CD14-positive monocyte (primary cell): ENCODE measurements around the gene PLA2G1B. TPM values are rescaled to one million over a fixed set of nuclear protein-coding genes. Genes with fewer than 3 reads are reported as not detected.

Source experiments
- DNase-seq, 3 donors: peaks; one replicate each; pipeline ENCODE4 v3.0.0-alpha.2; 2011 to 2022
- H2AFZ ChIP-seq: 2 replicates; pipeline ENCODE4 v1.6.0; 2012; ENCODE audit warnings: mild to moderate bottlenecking, low read depth, low read length, inconsistent platforms; ENCODE audit not compliant: insufficient read depth, poor library complexity, severe bottlenecking
- H3K27ac ChIP-seq, 2 donors: 1 replicate in 1 of 2; 2 replicates in 1 of 2; pipeline ENCODE4 v1.5.1; 2012 to 2013; ENCODE audit warnings: low read length in 2 of 2, control low read depth in 1 of 2, inconsistent platforms in 1 of 2, low read depth in 1 of 2, mild to moderate bottlenecking in 1 of 2
- H3K27me3 ChIP-seq, 2 donors: one replicate each; pipeline versions ENCODE4 v1.6.0 to v1.6.1; 2011 to 2013; ENCODE audit warnings: low read length in 2 of 2; ENCODE audit not compliant: control insufficient read depth in 2 of 2, insufficient read depth in 2 of 2
- H3K36me3 ChIP-seq, 2 donors: replicated peaks in 1 of 2; 1 replicate in 1 of 2; 2 replicates in 1 of 2; pipeline versions ENCODE4 v1.5.1 to v1.6.1; 2012 to 2013; ENCODE audit warnings: low read length in 2 of 2, control low read depth in 1 of 2, inconsistent platforms in 1 of 2, mild to moderate bottlenecking in 1 of 2; ENCODE audit not compliant: insufficient read depth in 2 of 2, control insufficient read depth in 1 of 2
- H3K4me1 ChIP-seq, 2 donors: 1 replicate in 1 of 2; 2 replicates in 1 of 2; pipeline versions ENCODE4 v1.5.1 to v1.6.1; 2012 to 2013; ENCODE audit warnings: low read length in 2 of 2, control low read depth in 1 of 2, inconsistent platforms in 1 of 2, mild to moderate bottlenecking in 1 of 2, moderate library complexity in 1 of 2; ENCODE audit not compliant: insufficient read depth in 2 of 2, control insufficient read depth in 1 of 2
- H3K4me2 ChIP-seq: replicated peaks from 2 replicates; pipeline ENCODE3; 2012; ENCODE audit warnings: low read length, moderate library complexity, mild to moderate bottlenecking; ENCODE audit not compliant: poor library complexity, severe bottlenecking; ENCODE audit errors: extremely low read depth
- H3K4me3 ChIP-seq, 3 experiments: fragments of 200-600 bp in 1 of 3; sonication (generic) in 1 of 3; replicated peaks in 1 of 3; 1 replicate in 2 of 3; 2 replicates in 1 of 3; pipeline ENCODE4 v1.5.1; 2011 to 2013; ENCODE audit warnings: low read length in 3 of 3, mild to moderate bottlenecking in 3 of 3, control low read depth in 2 of 3, low read depth in 2 of 3, inconsistent platforms in 1 of 3, moderate library complexity in 1 of 3
- H3K79me2 ChIP-seq: 2 replicates; pipeline ENCODE4 v1.6.0; 2012; ENCODE audit warnings: mild to moderate bottlenecking, control low read depth, inconsistent platforms, low read length, moderate library complexity; ENCODE audit not compliant: insufficient read depth
- H3K9ac ChIP-seq: 2 replicates; pipeline ENCODE4 v1.6.0; 2017; ENCODE audit warnings: low read length, mild to moderate bottlenecking; ENCODE audit not compliant: insufficient read depth, poor library complexity, severe bottlenecking
- H3K9me3 ChIP-seq, 2 donors: replicated peaks in 1 of 2; 1 replicate in 1 of 2; 2 replicates in 1 of 2; pipeline versions ENCODE4 v1.5.1 to v1.6.1; 2012 to 2013; ENCODE audit warnings: low read length in 2 of 2, control low read depth in 1 of 2; ENCODE audit not compliant: control insufficient read depth in 1 of 2, insufficient read depth in 1 of 2
- H4K20me1 ChIP-seq: 2 replicates; pipeline ENCODE4 v1.6.0; 2012; ENCODE audit warnings: mild to moderate bottlenecking, low read length, control low read depth, moderate library complexity; ENCODE audit not compliant: insufficient read depth
- H3K27ac Mint-ChIP-seq, 7 donors: one replicate each; pipeline ENCODE4 v1.8.0; 2020; ENCODE audit warnings: mild to moderate bottlenecking in 7 of 7, mixed read lengths in 7 of 7, moderate library complexity in 6 of 7, inconsistent platforms in 2 of 7
- H3K27me3 Mint-ChIP-seq, 3 donors: one replicate each; pipeline ENCODE4 v1.8.0; 2021 to 2022; ENCODE audit warnings: low read depth in 3 of 3, mild to moderate bottlenecking in 3 of 3, mixed read lengths in 3 of 3, moderate library complexity in 3 of 3, inconsistent platforms in 1 of 3
- H3K36me3 Mint-ChIP-seq, 2 donors: one replicate each; pipeline ENCODE4 v1.8.0; 2020; ENCODE audit warnings: mixed read lengths in 2 of 2, inconsistent platforms in 1 of 2, mild to moderate bottlenecking in 1 of 2
- H3K4me1 Mint-ChIP-seq: one replicate; pipeline ENCODE4 v1.8.0; 2020; ENCODE audit warnings: mild to moderate bottlenecking, mixed read lengths
- H3K4me3 Mint-ChIP-seq, 2 donors: one replicate each; pipeline ENCODE4 v1.8.0; 2020; ENCODE audit warnings: mild to moderate bottlenecking in 2 of 2, mixed read lengths in 2 of 2, moderate library complexity in 1 of 2
- H3K9me3 Mint-ChIP-seq, 7 donors: one replicate each; pipeline ENCODE4 v1.8.0; 2020 to 2022; ENCODE audit warnings: mixed read lengths in 7 of 7, mild to moderate bottlenecking in 6 of 7, moderate library complexity in 6 of 7, inconsistent platforms in 2 of 7
- CTCF ChIP-seq: fragments of 200-600 bp; IDR thresholded peaks from one replicate; pipeline ENCODE4 v1.8.0; 2022; ENCODE audit warnings: antibody characterized with exemption, mild to moderate bottlenecking
- WGBS: methylation state at CpG from one replicate; pipeline ENCODE4 v1.1.5; 2013; ENCODE audit warnings: missing lambda C conversion rate; ENCODE audit not compliant: insufficient coverage; 5-methylcytosine and 5-hydroxymethylcytosine counted together
- intact Hi-C, 2 donors: fragments of 100-400 bp; cut with micrococcal nuclease; formaldehyde crosslinking; loops; one replicate each; pipeline versions ENCODE4 v1.15.0 to v1.15.1; 2023
- polyA plus RNA-seq, 3 donors: library from polyadenylated mRNA; depleted of rRNA in 1 of 3; unstranded in 2 of 3; stranded (reverse) in 1 of 3; fragments of 300-500 nt in 2 of 3; fragments of >200 nt in 1 of 3; fragmentation: Illumina TruSeq in 2 of 3; gene quantifications; 1 replicate in 2 of 3; 2 replicates in 1 of 3; pipeline ENCODE4 v1.2.3, GENCODE V29; 2012 to 2021

Gene PLA2G1B
- polyA plus RNA-seq, 3 donors, result not detected

GRCh38 chr12:120376416-120376815, 48.8 kb upstream of the PLA2G1B start:
- intact Hi-C loops, result no loop called here
- Histone ChIP-seq H4K20me1 (no peaks in the 10 kb centered on the region), H3K79me2 (no peaks in the 10 kb centered on the region), H3K4me2 (no peak overlapping the region), H2AFZ (no peak overlapping the region), H3K9ac (no peak overlapping the region), H3K36me3 (no peaks in the 10 kb centered on the region), H3K4me1 (no peaks in the 10 kb centered on the region), H3K27me3 (peaks cover 18 to 25% of the 10 kb centered on the region in 2 donors), H3K9me3 (peaks cover 0 to 6% of the 10 kb centered on the region in 2 donors), H3K4me3 (no peak overlapping the region), H3K27ac (no peak overlapping the region)
- Mint-ChIP-seq H3K4me3 (no peak overlapping the region), H3K9me3 (peaks cover 0 to 2% (median 0%) of the 10 kb centered on the region in 7 donors), H3K4me1 (peaks cover 6% of the 10 kb centered on the region), H3K27ac (no peak overlapping the region), H3K36me3 (no peaks in the 10 kb centered on the region), H3K27me3 (peaks cover 45 to 68% (median 66%) of the 10 kb centered on the region in 3 donors)
- WGBS, result 69% methylated on average over 2 of the region's 5 CpGs
- TF ChIP-seq CTCF, result no peak
- DNase-seq, result no peak

DNA sequence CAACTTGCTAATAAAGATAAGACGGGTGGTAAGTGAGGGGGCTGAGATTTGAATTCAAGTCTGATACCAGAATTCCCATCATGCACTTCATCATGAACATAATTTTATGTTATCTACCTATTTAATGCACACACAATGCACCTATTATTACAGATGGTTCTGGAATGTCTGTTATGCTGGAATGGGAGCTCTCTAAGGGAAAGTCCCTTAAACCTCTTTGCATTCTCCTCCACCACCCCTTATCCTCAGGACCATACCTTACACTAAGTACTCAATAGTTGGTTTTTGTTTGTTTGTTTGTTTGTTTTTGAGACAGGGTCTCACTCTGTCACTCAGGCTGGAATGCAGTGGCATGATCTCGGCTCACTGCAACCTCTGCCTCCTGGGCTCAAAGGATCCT, 48.4 kb upstream of the PLA2G1B start:
- Histone ChIP-seq H3K27ac (no peak overlapping the region), H3K36me3 (no peaks in the 10 kb centered on the region), H3K4me2 (no peak overlapping the region), H3K27me3 (peaks cover 22 to 29% of the 10 kb centered on the region in 2 donors), H3K9me3 (peaks cover 0 to 10% of the 10 kb centered on the region in 2 donors), H2AFZ (no peak overlapping the region), H3K9ac (no peak overlapping the region), H3K4me1 (no peaks in the 10 kb centered on the region), H3K79me2 (no peaks in the 10 kb centered on the region), H3K4me3 (no peak overlapping the region), H4K20me1 (no peaks in the 10 kb centered on the region)
- no peaks in the 10 kb centered on the region for H3K36me3 Mint-ChIP-seq
- peaks cover 0 to 4% (median 0%) of the 10 kb centered on the region in 7 donors for H3K9me3 Mint-ChIP-seq
- no peak overlapping the region for H3K27ac Mint-ChIP-seq
- intact Hi-C loops, result no loop called here
- DNase-seq, result no peak
- no CpG with 5 or more reads among the region's 2 CpGs for WGBS
- H3K4me3 Mint-ChIP-seq, result no peak overlapping the region
- H3K27me3 Mint-ChIP-seq, result peaks cover 48 to 69% (median 67%) of the 10 kb centered on the region in 3 donors
- H3K4me1 Mint-ChIP-seq, result peaks cover 6% of the 10 kb centered on the region
- TF ChIP-seq CTCF, result no peak
